ENCODE results near the gene HS6ST3.

HS6ST3 gene

DNA sequence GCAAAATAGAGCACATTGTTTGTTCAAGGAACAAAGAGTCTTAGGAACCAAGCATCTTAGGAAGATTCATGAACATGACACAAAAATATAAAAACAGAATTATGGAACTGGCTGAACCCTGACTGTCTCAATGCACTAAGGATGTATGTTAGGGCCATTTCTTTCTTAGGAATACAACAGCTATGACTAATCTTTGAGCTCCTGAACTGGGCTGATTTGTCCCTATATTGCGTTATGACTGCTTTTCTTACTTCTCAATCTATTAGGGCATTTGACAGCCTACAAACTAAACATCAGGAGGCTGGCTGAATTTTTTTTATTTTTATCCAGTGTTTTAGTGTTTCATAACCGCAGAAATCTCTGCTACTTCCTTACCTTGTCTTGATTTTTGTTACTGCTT lies 693.1 kb downstream of the HS6ST3 start:
- TF ChIP-seq, protein P1, sequence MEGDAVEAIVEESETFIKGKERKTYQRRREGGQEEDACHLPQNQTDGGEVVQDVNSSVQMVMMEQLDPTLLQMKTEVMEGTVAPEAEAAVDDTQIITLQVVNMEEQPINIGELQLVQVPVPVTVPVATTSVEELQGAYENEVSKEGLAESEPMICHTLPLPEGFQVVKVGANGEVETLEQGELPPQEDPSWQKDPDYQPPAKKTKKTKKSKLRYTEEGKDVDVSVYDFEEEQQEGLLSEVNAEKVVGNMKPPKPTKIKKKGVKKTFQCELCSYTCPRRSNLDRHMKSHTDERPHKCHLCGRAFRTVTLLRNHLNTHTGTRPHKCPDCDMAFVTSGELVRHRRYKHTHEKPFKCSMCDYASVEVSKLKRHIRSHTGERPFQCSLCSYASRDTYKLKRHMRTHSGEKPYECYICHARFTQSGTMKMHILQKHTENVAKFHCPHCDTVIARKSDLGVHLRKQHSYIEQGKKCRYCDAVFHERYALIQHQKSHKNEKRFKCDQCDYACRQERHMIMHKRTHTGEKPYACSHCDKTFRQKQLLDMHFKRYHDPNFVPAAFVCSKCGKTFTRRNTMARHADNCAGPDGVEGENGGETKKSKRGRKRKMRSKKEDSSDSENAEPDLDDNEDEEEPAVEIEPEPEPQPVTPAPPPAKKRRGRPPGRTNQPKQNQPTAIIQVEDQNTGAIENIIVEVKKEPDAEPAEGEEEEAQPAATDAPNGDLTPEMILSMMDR (IDR thresholded peaks at IDR 0.05; ENCODE audit: borderline replicate concordance, extremely low read depth, low read length, poor library complexity, severe bottlenecking): no peak
- TF ChIP-seq EZH2 (IDR thresholded peaks at IDR 0.05; ENCODE audit: borderline replicate concordance, low read depth, low read length, severe bottlenecking): no peak
- Histone ChIP-seq H3K79me2 (ENCODE audit: insufficient read depth, low read length) (no peaks in the 10 kb centered on the region), H2AFZ (ENCODE audit: low read depth, low read length) (no peak overlapping the region), H3K4me3 (ENCODE audit: low read depth in 1 of 2, low read length in 2 of 2) (no peak overlapping the region), H3K9me3 (ENCODE audit: insufficient read depth, low read length, severe bottlenecking) (no peaks in the 10 kb centered on the region), H3K27me3 (ENCODE audit: insufficient read depth, low read length, poor library complexity) (no peaks in the 10 kb centered on the region), H4K20me1 (ENCODE audit: insufficient read depth, low read length) (no peaks in the 10 kb centered on the region), H3K36me3 (ENCODE audit: insufficient read depth, low read length) (no peaks in the 10 kb centered on the region), H3K4me2 (ENCODE audit: insufficient read depth, low read length) (no peak overlapping the region), H3K9ac (ENCODE audit: low read depth, low read length) (no peak overlapping the region), H3K27ac (ENCODE audit: low read length) (no peak overlapping the region), H3K4me1 (ENCODE audit: insufficient read depth, low read length) (no peaks in the 10 kb centered on the region)
- ATAC-seq (ENCODE audit: insufficient read depth, low read depth): no peak
- DNase-seq: no peak

DNA sequence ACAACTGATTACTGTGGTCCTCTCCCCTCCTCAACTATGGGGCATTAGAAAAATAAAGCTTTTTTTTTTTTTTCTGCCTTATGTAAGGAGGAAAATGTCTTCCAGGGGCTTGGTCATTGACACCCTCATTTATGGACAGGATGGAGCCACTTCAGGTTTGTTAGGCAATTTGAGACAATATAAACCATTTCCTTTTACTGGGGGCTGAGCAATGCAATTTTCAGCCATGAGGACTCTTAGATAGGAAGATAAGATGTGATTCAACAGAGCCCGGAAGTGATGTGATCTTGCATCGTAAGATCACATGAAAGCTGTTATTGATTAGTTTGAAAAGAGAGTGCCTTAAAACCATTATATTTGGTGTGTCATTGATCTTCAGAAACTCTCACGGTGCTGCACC lies 693.6 kb downstream of the HS6ST3 start:
- Histone ChIP-seq H4K20me1 (ENCODE audit: insufficient read depth, low read length) (no peaks in the 10 kb centered on the region), H3K27ac (ENCODE audit: low read length) (no peak overlapping the region), H3K4me3 (ENCODE audit: low read depth in 1 of 2, low read length in 2 of 2) (no peak overlapping the region), H3K4me2 (ENCODE audit: insufficient read depth, low read length) (no peak overlapping the region), H3K9me3 (ENCODE audit: insufficient read depth, low read length, severe bottlenecking) (no peaks in the 10 kb centered on the region), H3K4me1 (ENCODE audit: insufficient read depth, low read length) (no peaks in the 10 kb centered on the region), H3K79me2 (ENCODE audit: insufficient read depth, low read length) (no peaks in the 10 kb centered on the region), H2AFZ (ENCODE audit: low read depth, low read length) (no peak overlapping the region), H3K27me3 (ENCODE audit: insufficient read depth, low read length, poor library complexity) (no peaks in the 10 kb centered on the region), H3K36me3 (ENCODE audit: insufficient read depth, low read length) (no peaks in the 10 kb centered on the region), H3K9ac (ENCODE audit: low read depth, low read length) (no peak overlapping the region)
- DNase-seq: no peak
- ATAC-seq (ENCODE audit: insufficient read depth, low read depth): no peak
- TF ChIP-seq, protein P1 (IDR thresholded peaks at IDR 0.05; ENCODE audit: borderline replicate concordance, extremely low read depth, low read length, poor library complexity, severe bottlenecking): no peak
- no peak for TF ChIP-seq EZH2 (IDR thresholded peaks at IDR 0.05; ENCODE audit: borderline replicate concordance, low read depth, low read length, severe bottlenecking)

DNA sequence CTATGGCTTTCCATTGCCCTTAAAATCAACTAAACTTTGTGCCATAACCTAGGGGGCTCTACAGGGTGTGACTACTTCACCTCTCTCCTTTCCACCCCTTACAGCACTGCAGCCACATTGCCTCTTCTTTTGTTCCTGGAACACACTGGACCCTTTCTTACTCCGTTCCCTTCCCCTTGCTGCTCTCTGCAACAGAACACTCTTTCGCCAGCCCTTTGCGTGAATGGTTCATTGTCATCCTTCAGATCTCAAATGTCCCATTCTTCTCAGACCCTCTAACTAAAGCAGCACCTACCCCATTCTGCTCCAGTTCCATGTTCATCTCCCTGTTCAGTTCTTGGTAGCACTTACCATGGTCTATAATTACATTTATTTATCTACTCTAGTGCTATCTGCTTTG lies 696.1 kb downstream of the HS6ST3 start:
- TF ChIP-seq EZH2 (IDR thresholded peaks at IDR 0.05; ENCODE audit: borderline replicate concordance, low read depth, low read length, severe bottlenecking): no peak
- TF ChIP-seq, protein P1 (IDR thresholded peaks at IDR 0.05; ENCODE audit: borderline replicate concordance, extremely low read depth, low read length, poor library complexity, severe bottlenecking): no peak

DNA sequence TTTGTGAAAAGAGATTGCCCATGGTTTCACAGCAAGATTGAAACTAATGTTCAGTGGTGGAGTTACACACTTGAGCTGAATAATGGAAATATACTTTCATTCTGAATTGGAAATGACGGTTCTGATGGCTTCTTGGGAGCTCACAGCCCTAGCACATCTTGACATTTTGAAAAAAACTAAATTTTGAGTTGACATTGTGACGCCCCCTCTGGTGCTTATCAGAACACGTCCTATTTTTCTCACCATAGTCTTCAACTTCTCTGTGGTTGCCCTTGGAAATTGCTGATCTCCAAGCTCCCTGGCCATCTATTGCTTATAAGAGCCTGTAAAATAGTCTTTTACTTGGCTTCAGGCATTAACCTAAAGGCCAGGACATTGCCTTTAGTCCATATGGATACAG lies 702.3 kb downstream of the HS6ST3 start:
- no peak overlapping the region for H3K4me3 ChIP-seq (ENCODE audit: low read depth in 1 of 2, low read length in 2 of 2)
- DNase-seq: no peak
- no peaks in the 10 kb centered on the region for H4K20me1 ChIP-seq (ENCODE audit: insufficient read depth, low read length)

More for the DNA sequence above, 696.1 kb downstream of the HS6ST3 start:
- Histone ChIP-seq H3K4me2 (ENCODE audit: insufficient read depth, low read length) (no peak overlapping the region), H2AFZ (ENCODE audit: low read depth, low read length) (no peak overlapping the region), H4K20me1 (ENCODE audit: insufficient read depth, low read length) (no peaks in the 10 kb centered on the region), H3K36me3 (ENCODE audit: insufficient read depth, low read length) (no peaks in the 10 kb centered on the region), H3K4me1 (ENCODE audit: insufficient read depth, low read length) (no peaks in the 10 kb centered on the region), H3K4me3 (ENCODE audit: low read depth in 1 of 2, low read length in 2 of 2) (no peak overlapping the region), H3K9me3 (ENCODE audit: insufficient read depth, low read length, severe bottlenecking) (no peaks in the 10 kb centered on the region), H3K27me3 (ENCODE audit: insufficient read depth, low read length, poor library complexity) (no peaks in the 10 kb centered on the region), H3K27ac (ENCODE audit: low read length) (no peak overlapping the region), H3K9ac (ENCODE audit: low read depth, low read length) (no peak overlapping the region), H3K79me2 (ENCODE audit: insufficient read depth, low read length) (no peaks in the 10 kb centered on the region)
- ATAC-seq (ENCODE audit: insufficient read depth, low read depth) (no peak), DNase-seq (no peak)

More for the DNA sequence above, 702.3 kb downstream of the HS6ST3 start:
- Histone ChIP-seq H2AFZ (ENCODE audit: low read depth, low read length) (no peak overlapping the region), H3K79me2 (ENCODE audit: insufficient read depth, low read length) (no peaks in the 10 kb centered on the region), H3K27me3 (ENCODE audit: insufficient read depth, low read length, poor library complexity) (no peaks in the 10 kb centered on the region), H3K36me3 (ENCODE audit: insufficient read depth, low read length) (no peaks in the 10 kb centered on the region), H3K9ac (ENCODE audit: low read depth, low read length) (no peak overlapping the region), H3K9me3 (ENCODE audit: insufficient read depth, low read length, severe bottlenecking) (no peaks in the 10 kb centered on the region), H3K4me1 (ENCODE audit: insufficient read depth, low read length) (no peaks in the 10 kb centered on the region), H3K27ac (ENCODE audit: low read length) (no peak overlapping the region), H3K4me2 (ENCODE audit: insufficient read depth, low read length) (no peak overlapping the region)
- no peak for ATAC-seq (ENCODE audit: insufficient read depth, low read depth)
- no peak for TF ChIP-seq EZH2 (IDR thresholded peaks at IDR 0.05; ENCODE audit: borderline replicate concordance, low read depth, low read length, severe bottlenecking)
- TF ChIP-seq, protein P1 (IDR thresholded peaks at IDR 0.05; ENCODE audit: borderline replicate concordance, extremely low read depth, low read length, poor library complexity, severe bottlenecking): no peak

Data from DND-41 (cell line).